Measurements from ENCODE around the gene ADGRG1. TPM values are rescaled to one million over a fixed set of nuclear protein-coding genes. Genes with fewer than 3 reads are reported as not detected.
"Not testable (repeated sequence)": the region's sequence is repeated elsewhere in the genome, so short reads cannot be mapped to it uniquely, and the experiment has no call there.

ADGRG1 gene
- total and polyA plus RNA-seq, 12 donors: 1.8 to 69.9 (median 41.4) TPM

- WGBS, 4 donors: 51 to 74% (median 67%) methylated on average over 4 of the region's 4 CpGs
- no peaks in the 10 kb centered on the region for H3K9me3 ChIP-seq (replicated peaks in 1 of 3)
- no peak overlapping the region for H3K4me3 ChIP-seq
- no peaks in the 10 kb centered on the region for H3K27me3 ChIP-seq
- TF ChIP-seq CTCF (IDR thresholded peaks at IDR 0.05): no peak
- no peak for TF ChIP-seq POLR2A (IDR thresholded peaks at IDR 0.05)
- H3K36me3 ChIP-seq (replicated peaks in 1 of 2): no peaks in the 10 kb centered on the region
- no peak overlapping the region for H3K27ac ChIP-seq
- DNase-seq: no peak
- H3K4me1 ChIP-seq (replicated peaks in 1 of 2): no peaks in the 10 kb centered on the region
- intact Hi-C loops (cut with DNase I): no loop called here
Observed at GRCh38 chr16:57670196-57670595, 41.8 kb downstream of the ADGRG1 start.

GRCh38 chr16:57671451-57671850 lies 43.0 kb downstream of the ADGRG1 start:
- H3K27me3 ChIP-seq; H3K4me1 ChIP-seq (replicated peaks in 1 of 2); DNase-seq; intact Hi-C loops (cut with DNase I); H3K36me3 ChIP-seq (replicated peaks in 1 of 2); H3K4me3 ChIP-seq; H3K9me3 ChIP-seq (replicated peaks in 1 of 3); H3K27ac ChIP-seq: not testable (repeated sequence)
- WGBS, 4 donors: 79 to 91% (median 83%) methylated on average over 7 of the region's 7 CpGs

DNA sequence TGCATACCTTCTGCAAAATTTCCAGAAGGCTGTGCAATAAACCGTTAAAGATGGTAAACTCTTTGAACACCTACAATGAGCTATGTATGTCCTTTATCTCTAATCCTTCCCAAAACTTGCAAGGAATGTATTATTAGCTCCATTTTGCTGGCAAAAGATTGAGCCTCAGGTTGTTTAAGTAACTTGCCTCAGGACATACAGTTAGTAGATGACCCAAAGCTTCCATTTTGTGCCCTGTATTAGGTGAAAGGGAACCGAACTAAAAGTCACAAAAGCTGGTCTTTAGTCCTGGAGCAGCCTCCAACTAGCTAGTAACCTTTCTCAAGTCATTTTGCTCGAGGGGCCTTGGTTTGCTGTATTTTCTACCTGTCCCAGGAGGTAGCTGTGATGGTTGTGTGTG lies 44.0 kb downstream of the ADGRG1 start:
- WGBS, 4 donors: 61 to 78% (median 64%) methylated on average over 3 of the region's 3 CpGs
- H3K36me3 ChIP-seq (replicated peaks in 1 of 2): no peaks in the 10 kb centered on the region
- H3K9me3 ChIP-seq (replicated peaks in 1 of 3): no peaks in the 10 kb centered on the region
- no peak overlapping the region for H3K27ac ChIP-seq
- intact Hi-C loops (cut with DNase I): no loop called here
- H3K4me1 ChIP-seq (replicated peaks in 1 of 2): no peaks in the 10 kb centered on the region
- no peak for DNase-seq
- TF ChIP-seq CTCF (IDR thresholded peaks at IDR 0.05) (no peak), POLR2A (IDR thresholded peaks at IDR 0.05) (no peak)
- no peak overlapping the region for H3K4me3 ChIP-seq
- H3K27me3 ChIP-seq: no peaks in the 10 kb centered on the region

- no peak overlapping the region for H3K27ac ChIP-seq
- no peak for TF ChIP-seq CTCF (IDR thresholded peaks at IDR 0.05)
- TF ChIP-seq POLR2A (IDR thresholded peaks at IDR 0.05): no peak
- H3K36me3 ChIP-seq (replicated peaks in 1 of 2): no peaks in the 10 kb centered on the region
- intact Hi-C loops (cut with DNase I): no loop called here
- no peak overlapping the region for H3K4me3 ChIP-seq
- 87 to 93% (median 88%) methylated on average over 2 of the region's 2 CpGs for WGBS, 4 donors
- no peaks in the 10 kb centered on the region for H3K4me1 ChIP-seq (replicated peaks in 1 of 2)
- H3K27me3 ChIP-seq: no peaks in the 10 kb centered on the region
- no peak for DNase-seq
- no peaks in the 10 kb centered on the region for H3K9me3 ChIP-seq (replicated peaks in 1 of 3)
Observed at GRCh38 chr16:57672824-57673223, 44.4 kb downstream of the ADGRG1 start.

GRCh38 chr16:57675741-57676551 lies 47.5 kb downstream of the ADGRG1 start:
- no peaks in the 10 kb centered on the region for H3K27me3 ChIP-seq
- intact Hi-C loops (cut with DNase I): no loop called here
- no peak for TF ChIP-seq CTCF (IDR thresholded peaks at IDR 0.05)
- no peaks in the 10 kb centered on the region for H3K4me1 ChIP-seq (replicated peaks in 1 of 2)
- no peak for DNase-seq
- no peak overlapping the region for H3K27ac ChIP-seq
- no peaks in the 10 kb centered on the region for H3K9me3 ChIP-seq (replicated peaks in 1 of 3)
- no peaks in the 10 kb centered on the region for H3K36me3 ChIP-seq (replicated peaks in 1 of 2)
- 52 to 63% (median 57%) methylated on average over 10 to 12 of the region's 12 CpGs for WGBS, 4 donors
- H3K4me3 ChIP-seq: no peak overlapping the region
